ENCODE results near the gene TRAF2.

The TRAF2 gene

DNA sequence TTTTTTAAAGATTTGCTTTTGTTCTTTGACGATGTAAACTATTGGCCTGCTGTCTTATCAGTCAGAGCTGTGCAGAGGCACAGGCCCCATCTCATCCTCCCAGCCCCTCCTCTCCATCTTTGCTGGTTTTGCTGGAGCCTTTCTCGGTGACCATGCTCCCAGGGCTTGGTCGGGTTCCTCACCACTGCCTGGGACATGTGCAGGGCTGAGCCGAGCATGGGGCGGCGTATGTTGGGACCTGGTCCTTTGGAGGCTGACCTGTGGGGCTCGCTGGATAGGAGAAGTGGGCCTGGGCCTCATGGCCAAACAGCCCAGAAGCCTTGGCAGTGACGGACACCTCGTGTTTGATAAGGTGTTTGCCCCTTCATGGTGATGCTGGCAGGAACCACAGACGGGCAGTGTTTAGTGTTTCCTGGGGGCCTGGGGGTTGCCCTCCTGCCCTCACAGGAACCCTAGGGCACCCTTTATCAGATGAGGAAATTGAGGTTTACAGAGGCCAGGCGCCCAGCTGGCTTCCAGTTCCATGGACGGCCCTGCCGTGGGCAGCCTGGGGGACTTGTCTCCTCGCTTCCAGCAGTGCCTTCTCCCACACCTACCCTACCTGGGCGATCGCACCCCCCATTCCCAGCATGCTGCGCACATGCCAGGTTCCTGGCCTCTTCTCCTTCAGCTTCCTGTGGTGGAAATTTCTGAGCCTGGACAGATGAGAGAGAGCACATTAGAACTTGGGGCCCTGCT, 27.6 kb downstream of the TRAF2 start:
- no peak for DNase-seq

DNA sequence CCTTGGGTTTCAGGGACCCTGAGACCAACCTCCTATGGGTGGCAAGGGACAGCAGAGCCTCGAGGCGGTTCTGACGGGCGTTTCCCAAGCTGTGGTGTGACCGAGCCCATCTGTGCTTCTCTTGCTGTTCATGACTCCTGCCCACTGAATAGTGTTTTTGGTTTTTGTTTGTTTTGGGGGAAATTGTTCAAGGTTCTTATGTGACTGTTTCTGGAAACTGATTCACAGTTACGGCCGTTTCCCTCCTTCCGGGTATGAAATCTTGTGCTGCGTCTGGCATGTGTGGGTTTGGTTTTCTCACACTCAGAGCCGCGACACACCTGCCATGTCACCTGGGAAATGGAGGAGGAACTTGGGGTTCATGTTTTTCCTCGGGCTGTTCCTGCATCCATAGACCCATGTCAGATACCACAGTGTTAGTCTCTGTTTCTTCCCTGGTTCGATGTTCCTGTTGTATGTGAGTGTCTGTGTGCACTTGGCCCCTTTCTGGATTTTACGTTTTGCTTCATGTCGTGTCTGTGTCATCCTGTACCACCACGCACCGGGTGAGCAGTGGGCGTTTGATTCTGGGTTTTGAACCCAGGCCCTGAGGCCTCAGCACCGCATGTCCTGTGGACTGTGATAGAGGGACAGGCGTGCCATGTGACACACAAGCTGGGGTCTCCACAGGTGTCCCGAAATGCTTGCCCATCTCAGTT, 29.5 kb downstream of the TRAF2 start:
- no peak for DNase-seq

DNA sequence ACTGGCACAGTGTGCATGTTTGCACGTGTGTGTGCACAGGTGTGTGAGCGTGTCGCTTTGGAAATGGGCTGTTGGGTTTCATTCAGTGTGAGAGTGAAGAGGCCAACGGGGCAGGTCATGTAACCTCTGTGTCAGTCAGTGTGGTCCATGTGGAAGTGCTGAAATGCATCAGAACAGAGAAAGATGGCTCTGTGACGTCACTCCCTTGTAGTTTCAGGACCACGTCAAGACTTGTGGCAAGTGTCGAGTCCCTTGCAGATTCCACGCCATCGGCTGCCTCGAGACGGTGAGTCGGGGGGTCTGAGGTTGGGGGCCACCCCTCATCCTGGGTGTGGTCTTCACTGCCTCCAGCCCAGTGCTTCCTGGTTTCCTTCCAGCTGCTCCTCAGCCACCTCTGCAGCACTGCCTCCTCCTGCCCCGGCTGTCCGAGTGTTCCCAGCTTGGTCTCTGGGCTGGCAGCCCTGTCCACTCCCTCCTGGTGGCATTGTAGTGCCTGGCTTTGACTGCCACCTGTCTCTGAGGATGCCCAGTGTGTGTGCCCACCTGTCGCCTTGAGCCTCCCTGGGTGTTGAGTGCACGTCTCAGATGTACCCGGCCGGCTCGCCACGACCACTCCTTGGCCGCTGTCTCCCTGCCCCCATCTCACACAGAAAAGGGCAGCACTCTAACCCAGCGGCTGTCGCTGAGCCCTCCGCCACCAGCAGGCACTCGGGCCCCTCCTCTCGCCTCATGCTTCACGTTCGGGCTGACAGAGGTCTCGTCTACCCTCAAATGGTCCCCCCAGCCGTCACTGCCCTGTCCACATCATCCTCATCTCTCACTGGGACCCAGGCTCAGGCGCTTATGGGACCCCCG, 30.2 kb downstream of the TRAF2 start:
- DNase-seq: no peak

DNA sequence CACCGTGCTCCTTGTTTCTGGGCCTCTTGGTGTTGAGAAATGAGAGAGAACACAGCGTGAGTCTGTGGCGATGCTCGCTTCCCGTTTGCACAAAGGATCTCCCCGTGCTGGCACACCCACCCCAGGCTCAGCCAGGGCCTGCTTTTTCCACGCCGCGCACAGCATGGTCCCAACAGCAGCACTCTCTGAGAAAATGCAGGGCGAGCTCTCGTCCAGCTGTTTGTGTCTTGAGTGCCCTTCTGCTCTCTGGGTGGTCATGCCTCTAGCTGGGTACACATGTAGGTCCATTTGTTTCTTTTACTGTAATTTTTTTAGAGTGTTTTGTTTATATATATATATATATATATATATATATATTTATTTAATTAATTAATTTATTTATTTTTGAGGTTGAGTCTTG, 31.6 kb downstream of the TRAF2 start:
- no peak for DNase-seq

DNA sequence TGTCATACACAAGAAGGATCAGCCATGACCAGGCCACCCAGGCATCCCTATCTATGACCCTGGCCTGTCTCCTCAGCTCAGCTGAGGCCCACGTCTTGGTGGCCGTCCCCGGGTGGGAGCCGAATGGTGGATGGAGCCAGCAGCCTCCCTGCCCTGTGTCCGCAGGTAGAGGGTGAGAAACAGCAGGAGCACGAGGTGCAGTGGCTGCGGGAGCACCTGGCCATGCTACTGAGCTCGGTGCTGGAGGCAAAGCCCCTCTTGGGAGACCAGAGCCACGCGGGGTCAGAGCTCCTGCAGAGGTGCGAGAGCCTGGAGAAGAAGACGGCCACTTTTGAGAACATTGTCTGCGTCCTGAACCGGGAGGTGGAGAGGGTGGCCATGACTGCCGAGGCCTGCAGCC, 33.8 kb downstream of the TRAF2 start:
- no peak for DNase-seq

DNA sequence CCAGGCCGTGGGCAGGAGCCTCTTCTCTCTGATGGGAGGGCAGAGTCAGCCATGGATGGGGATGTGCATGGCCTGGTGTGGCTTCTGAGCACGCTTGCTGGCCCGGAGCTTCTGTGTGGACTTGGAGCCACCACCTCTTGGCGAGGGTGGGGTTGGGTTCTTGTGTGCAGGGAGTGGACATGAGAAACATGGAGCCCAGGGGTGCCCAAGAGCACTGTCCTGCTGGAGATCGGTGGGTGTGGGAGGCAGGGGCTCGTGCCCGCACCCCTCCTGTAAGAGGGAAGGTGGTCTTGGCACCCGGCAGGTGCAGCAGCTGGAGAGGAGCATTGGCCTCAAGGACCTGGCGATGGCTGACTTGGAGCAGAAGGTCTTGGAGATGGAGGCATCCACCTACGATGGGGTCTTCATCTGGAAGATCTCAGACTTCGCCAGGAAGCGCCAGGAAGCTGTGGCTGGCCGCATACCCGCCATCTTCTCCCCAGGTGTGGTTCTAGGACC, 34.5 kb downstream of the TRAF2 start:
- no peak for DNase-seq

DNA sequence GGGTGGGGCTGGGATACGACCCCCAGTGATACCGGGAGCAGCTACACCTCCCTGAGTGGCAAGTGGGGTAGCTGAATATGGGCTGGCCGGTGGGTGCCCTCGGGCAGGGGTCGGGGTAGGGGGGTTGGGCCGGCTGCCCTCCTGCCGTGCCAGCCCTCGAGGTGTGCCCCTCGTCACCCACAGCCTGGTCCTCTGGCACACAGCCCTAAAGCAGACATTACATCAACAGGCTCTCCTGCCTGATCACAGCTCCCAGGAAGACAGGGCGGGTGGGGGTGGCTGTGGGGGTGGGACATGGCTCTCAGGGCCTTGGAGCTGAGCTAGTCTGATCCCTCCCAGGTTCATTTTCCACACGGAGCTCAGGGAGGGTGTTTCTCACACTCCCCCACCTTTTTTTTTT, 35.0 kb downstream of the TRAF2 start:
- DNase-seq: no peak

DNA sequence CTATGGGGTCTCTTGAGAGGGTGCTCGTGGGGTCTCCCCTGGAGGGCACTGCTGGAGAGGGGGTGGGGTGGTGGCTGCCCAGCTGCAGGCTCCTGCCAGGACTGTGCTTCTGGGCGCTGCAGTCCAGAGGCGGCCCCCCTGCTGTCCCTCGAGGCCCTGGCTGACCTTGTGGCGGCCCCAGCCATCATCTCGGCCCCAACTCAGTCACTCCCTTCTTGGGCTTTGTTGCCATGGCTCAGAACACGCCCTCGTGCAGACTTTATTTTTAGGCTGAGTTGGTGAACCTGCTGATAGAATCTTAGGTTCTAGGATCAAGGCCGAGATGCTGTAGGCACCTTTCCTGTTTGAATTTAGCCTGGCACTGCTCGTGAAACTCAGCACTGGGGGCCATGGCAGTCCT, 35.4 kb downstream of the TRAF2 start:
- no peak for DNase-seq

DNA sequence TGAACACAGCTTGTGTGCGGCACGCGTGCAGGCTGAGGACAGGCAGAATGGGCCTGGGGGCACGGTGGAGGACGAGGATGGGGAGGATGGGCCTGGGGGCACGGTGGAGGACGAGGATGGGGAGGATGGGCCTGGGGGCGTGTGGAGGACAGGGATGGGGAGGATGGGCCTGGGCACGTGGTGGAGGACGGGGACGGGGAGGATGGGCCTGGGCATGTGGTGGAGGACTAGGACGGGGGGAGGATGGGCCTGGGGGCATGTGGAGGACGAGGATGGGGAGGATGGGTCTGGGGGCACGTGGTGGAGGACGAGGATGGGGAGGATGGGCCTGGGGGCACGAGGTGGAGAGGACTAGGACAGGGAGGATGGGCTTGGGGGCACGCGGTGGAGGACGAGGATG, 36.2 kb downstream of the TRAF2 start:
- no peak for DNase-seq

DNA sequence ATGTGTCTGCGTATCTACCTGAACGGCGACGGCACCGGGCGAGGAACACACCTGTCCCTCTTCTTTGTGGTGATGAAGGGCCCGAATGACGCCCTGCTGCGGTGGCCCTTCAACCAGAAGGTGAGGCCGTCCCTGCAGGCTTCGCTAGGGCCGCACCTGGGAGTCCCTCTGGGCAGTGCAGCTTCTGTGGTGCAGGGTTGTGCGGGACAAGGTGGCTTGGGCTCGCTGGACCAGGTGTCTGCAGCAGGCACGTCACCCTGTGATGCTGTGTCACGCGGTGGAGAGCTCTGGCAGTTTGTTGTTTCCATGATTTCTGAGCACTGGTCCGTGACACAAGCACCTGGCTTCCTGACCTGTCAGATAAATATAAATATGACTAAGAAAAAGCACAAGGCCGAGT, 37.6 kb downstream of the TRAF2 start:
- DNase-seq: no peak

DNA sequence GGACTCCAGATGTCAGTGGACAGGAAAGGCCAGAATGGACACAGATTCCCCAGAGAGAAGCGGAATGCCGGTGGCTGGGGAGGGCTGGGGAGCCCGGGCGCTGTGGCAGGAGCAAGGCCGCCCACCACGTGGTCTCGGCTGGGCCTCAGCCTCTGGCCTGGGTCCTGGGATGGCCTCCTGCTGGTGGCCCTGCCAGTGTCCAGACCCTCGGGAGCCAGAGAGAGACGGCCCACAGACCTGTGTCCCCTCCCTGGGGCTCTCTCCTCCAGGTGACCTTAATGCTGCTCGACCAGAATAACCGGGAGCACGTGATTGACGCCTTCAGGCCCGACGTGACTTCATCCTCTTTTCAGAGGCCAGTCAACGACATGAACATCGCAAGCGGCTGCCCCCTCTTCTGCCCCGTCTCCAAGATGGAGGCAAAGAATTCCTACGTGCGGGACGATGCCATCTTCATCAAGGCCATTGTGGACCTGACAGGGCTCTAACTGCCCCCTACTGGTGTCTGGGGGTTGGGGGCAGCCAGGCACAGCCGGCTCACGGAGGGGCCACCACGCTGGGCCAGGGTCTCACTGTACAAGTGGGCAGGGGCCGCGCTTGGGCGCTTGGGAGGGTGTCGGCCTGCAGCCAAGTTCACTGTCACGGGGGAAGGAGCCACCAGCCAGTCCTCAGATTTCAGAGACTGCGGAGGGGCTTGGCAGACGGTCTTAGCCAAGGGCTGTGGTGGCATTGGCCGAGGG, 39.3 kb downstream of the TRAF2 start:
- no peak for DNase-seq

DNA sequence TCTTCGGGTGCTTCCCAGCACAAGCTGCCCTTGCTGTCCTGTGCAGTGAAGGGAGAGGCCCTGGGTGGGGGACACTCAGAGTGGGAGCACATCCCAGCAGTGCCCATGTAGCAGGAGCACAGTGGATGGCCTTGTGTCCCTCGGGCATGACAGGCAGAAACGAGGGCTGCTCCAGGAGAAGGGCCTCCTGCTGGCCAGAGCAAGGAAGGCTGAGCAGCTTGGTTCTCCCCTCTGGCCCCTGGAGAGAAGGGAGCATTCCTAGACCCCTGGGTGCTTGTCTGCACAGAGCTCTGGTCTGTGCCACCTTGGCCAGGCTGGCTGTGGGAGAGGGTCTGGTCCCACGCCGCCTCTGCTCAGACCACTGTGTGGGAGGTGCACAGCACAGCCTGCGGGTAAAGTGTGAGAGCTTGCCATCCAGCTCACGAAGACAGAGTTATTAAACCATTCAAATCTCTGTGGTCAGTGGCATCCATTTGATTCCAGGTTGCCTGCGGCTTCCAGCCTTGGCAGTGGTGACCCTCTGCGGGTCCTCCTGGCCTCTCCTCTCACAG, 39.9 kb downstream of the TRAF2 start:
- no peak for DNase-seq

DNA sequence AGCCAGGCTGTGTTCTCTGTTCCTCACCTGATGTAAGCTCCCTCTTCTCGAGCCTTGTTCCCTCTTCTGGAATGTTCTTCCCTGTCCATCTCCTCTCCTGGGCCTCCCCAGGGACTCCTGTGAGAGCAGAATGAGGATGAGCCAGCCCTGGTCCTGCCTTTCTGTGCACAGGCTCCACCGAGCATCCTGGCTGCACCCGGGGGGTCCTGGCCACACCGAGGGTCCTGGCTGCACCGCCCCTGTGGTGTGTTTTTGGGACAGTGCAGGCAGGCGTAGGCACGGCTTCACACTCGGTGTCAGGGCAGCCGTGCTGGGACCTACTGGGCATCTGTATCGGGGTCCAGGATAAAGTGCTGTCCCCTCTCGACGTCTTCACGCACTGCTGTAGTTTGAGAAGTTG, 40.4 kb downstream of the TRAF2 start:
- no peak for DNase-seq

DNA sequence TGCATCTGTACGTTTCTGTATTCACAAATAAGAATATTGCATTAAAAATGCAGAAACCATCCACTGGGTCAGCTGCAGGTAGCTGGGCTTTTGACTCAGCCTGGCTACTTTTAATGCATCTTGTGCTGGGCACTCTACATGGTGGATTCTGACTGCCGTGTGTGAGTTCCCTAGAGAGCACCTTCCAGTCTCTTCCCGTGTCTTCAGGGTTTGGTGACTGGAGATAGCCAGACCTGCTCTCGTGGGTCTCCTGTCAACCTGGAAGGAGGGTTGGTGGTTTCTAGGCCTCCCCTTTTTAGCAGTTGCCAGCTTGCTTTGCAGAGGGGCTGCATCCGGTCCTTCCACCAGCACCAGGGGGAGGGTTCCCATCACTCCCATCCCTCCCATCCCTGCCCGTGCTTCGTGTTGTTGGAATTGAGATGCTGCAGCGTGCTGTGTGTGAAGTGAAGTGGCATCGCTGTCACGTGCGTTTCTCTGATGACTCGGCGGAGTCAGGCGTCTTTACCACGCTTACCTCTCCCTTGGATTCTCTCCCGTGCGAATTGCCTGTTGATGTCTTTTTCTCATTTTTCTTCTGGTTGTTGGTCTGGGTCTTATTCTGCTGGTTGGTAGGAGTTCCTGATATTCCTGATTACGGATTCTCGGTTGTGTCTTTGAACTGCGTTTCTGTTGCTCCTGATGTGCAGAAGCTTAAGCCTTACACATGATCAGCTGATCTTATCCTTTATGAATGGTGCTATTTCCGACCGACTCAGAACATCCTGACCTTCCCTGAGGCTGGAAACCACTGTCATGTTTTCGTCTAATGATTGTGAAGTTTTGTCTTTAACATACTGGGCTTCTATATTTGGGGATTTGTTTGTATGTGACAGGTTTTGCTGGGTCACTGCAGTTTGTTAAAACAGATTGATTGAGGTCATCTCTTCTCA, 41.3 kb downstream of the TRAF2 start:
- no peak for DNase-seq

DNA sequence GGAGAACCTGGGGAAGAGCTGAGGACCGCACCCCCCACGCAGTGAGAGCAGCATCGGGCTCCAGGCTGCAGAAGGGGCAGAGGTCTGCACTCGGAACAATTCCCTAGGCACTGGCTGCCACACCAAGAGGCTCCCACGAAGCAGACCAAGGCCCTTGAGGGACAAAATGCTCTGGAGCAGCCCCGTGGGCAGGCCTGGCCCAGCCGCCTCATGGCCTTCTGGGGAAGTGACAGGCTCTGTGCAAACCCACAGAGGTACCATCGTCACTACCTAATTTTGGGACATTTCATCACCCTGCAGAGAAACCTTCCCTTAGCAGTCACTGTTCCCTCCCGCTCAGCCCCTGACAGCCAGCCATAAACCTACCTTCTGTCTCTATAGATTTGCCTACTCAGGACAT, 42.3 kb downstream of the TRAF2 start:
- no peak for DNase-seq

DNA sequence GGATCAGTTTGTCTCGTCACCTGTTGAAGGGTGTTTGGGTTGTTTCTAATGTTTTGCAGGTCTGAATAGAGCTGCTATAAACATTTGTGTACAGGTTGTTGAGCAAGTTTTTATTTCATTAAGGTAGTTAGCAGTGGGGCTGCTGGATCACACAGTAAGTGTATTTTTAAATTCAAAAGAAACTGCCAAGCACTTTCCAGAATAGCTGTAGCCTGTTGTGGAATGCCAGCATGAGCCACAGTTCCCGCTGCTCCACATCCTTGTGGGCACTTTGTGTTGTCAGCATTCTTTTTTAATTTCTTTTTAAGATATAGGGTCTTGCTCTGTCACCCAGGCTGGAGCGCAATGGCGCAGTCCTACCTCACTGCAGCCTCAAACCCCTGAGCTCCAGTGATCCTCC, 43.7 kb downstream of the TRAF2 start:
- no peak for DNase-seq

DNA sequence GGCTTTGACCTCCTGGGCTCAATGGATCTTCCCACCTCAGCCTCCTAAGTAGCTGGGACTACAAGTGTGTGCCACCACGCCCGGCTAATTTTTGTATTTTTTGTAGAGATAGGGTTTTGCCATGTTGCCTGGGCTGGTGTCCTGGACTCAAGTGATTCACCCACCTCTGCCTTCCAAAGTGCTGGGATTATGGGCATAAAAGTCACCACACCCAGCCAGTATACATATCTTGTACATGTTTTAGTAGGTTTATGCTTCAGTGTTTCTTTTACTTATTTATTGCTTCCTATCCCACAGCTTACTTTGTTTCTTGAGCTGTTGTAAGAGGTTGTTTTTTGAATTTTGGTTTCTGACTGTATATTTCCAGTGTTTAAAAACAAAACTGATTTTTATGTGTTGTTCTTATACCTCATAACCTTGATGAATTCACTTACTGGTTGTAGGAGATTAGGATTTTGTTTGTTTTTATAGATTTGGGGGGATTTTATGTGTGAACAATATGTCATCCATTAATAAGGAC, 45.4 kb downstream of the TRAF2 start:
- DNase-seq: no peak

DNA sequence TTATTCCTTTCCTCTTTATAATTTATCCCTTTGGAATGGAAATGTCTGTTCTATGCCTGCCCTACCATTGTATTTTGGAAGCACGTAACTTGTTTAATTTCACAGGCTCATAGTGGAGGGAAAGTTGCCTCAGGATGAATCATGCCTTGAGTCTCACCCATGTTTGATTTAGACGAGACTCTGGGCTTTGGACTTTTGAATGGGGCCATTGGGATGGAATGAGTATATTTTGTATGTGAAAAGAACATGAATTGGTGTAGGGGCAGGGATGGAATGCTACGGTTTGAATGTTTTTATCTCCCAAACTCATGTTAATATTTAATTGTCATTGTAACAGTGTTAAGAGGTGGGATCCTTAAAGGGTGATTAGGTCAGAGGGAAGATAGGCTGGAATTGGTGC, 48.0 kb downstream of the TRAF2 start:
- no peak for DNase-seq

DNA sequence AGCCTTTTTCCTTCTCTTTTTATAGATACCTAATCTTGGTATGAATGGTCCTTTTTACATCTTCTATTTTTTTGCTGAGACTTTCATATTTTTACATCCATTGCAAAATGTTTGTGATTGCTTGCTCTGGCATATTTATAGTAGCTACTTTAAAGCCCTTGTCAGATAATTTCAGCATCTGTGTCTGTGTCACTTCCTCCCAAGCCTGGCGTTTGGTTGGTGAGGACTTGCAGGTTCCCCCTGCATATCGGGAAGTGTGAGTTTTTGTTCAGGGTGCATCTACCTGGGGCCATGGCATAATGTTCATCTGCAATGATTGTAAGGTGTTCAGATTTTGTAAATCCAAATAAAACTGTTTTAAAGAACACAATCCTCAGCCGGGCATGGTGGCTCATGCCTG, 49.3 kb downstream of the TRAF2 start:
- no peak for DNase-seq

DNA sequence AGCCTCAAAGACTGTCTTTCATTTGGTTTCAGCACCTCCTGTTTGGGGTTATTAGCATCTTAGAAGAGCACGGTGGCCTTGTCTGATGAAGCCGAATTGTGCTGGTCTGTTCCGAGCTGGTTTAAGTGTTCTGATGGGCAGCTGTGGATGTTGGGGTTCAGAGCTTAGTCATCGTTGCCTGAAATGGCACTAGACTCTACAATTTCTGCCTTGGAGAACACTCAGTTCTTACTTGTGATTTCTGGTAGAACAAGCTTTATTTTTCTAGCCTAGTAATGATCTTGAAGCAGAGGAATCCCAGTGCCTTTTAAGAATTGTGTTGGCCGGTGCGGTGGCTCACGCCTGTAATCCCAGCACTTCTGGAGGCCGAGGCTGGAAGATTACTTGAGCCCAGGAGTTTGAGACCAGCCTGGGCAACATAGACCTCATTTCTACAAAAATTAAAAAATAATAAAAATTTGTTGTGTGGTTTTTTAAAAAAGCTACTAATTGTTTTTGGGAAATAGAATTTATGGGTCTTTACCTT, 50.4 kb downstream of the TRAF2 start:
- no peak for DNase-seq

Data from activated CD8-positive, alpha-beta memory T cell treated with anti-CD3 and anti-CD28 coated beads, Interleukin-2, amount 50 U/mL, for 48 hours (primary cell).